ENCODE results near the gene IL18. TPM values are rescaled to one million over a fixed set of nuclear protein-coding genes. Genes with fewer than 3 reads are reported as not detected.

IL18 gene
- total RNA-seq, 1 donor from 2014 or later, result not detected

DNA sequence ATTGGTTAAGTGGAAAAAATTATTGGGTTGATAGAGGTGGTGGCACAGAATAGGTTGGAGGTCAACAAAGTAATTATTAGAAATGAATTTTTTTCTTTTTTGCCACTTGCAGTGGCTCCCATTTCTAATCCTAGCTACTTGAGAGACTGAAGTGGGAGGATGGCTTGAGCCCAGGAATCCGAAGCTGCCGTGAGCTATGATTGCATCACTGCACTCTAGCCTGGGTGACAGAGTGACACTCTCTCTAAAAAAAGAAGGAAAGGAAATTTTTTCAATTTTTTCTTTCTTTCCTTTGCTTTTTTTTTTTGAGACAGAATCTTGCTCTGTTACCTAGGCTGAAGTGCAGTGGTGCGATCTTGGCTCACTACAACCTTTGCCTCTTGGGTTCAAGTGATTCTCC, 9.3 kb upstream of the IL18 start:
- Mint-ChIP-seq H3K4me3 (ENCODE audit: unreplicated experiment) (no peak overlapping the region), H3K27me3 (ENCODE audit: unreplicated experiment) (no peaks in the 10 kb centered on the region), H3K36me3 (ENCODE audit: unreplicated experiment) (no peaks in the 10 kb centered on the region), H3K4me1 (ENCODE audit: low read depth, unreplicated experiment) (no peaks in the 10 kb centered on the region), H3K27ac (ENCODE audit: unreplicated experiment) (no peak overlapping the region), H3K9me3 (ENCODE audit: unreplicated experiment) (no peaks in the 10 kb centered on the region)
- DNase-seq, result no peak
- TF ChIP-seq, protein P1, sequence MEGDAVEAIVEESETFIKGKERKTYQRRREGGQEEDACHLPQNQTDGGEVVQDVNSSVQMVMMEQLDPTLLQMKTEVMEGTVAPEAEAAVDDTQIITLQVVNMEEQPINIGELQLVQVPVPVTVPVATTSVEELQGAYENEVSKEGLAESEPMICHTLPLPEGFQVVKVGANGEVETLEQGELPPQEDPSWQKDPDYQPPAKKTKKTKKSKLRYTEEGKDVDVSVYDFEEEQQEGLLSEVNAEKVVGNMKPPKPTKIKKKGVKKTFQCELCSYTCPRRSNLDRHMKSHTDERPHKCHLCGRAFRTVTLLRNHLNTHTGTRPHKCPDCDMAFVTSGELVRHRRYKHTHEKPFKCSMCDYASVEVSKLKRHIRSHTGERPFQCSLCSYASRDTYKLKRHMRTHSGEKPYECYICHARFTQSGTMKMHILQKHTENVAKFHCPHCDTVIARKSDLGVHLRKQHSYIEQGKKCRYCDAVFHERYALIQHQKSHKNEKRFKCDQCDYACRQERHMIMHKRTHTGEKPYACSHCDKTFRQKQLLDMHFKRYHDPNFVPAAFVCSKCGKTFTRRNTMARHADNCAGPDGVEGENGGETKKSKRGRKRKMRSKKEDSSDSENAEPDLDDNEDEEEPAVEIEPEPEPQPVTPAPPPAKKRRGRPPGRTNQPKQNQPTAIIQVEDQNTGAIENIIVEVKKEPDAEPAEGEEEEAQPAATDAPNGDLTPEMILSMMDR (IDR thresholded peaks at IDR 0.05; ENCODE audit: partially characterized antibody, unreplicated experiment), result no peak

DNA sequence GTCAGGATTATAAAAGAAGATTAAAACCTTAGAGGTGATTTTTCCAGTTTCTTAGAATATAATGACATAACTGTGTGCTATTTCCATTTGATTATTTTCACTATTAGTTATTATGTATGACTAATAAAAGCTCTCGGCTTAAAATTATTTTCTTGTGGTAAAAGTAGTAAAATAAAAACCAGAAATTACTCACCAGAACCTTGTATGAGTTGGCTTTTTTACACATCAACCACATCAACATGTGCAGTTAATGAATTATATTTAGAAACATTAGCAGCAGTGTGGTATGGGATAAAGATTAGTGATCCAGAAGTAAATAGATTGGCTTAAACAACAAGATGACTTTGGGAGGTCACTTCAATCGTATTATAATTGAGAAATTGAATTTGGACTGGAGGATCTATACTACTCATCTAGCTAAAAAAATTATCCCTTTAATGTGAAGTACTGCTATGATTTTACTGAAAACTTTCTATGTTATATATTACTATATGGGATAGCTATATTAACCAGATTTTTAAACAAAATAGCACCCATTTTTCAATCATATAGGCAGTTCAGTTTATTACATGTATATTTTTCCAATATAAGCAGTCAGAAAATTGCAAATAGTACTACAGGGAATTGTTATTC, 8.6 kb upstream of the IL18 start:
- DNase-seq, result no peak
- no peaks in the 10 kb centered on the region for H3K36me3 Mint-ChIP-seq (ENCODE audit: unreplicated experiment)
- no peak overlapping the region for H3K4me3 Mint-ChIP-seq (ENCODE audit: unreplicated experiment)
- no peaks in the 10 kb centered on the region for H3K27me3 Mint-ChIP-seq (ENCODE audit: unreplicated experiment)
- no peaks in the 10 kb centered on the region for H3K4me1 Mint-ChIP-seq (ENCODE audit: low read depth, unreplicated experiment)
- no peaks in the 10 kb centered on the region for H3K9me3 Mint-ChIP-seq (ENCODE audit: unreplicated experiment)
- TF ChIP-seq, protein P1 (IDR thresholded peaks at IDR 0.05; ENCODE audit: partially characterized antibody, unreplicated experiment), result no peak
- no peak overlapping the region for H3K27ac Mint-ChIP-seq (ENCODE audit: unreplicated experiment)

DNA sequence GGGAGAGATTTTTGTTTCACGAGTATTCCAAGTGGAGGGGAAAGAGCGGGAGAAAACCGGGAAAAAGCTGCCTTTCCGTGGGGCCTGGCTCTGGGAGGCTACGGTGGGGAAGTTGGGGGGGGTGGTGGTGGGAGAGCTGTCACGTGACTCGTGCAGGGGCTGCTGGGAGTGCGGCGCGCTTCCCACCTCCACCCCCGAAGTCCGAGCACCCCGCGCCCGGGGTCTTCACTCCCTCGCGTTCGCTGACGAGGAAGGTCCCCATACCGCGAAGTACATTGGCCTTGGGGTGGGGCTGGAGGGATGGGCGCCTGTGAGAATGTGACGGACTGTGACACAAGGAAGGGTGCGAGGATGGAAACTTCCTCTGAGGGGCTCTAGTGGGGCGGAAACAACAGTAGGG, 3.3 kb upstream of the IL18 start, which contains the start of gene TEX12:
Gene TEX12, plus strand, starts transcription at position 228 of the 400 bp plus-strand sequence. CDS start 1,897 bp downstream, outside the sequence.
- TF ChIP-seq, protein P1 (IDR thresholded peaks at IDR 0.05; ENCODE audit: partially characterized antibody, unreplicated experiment), result no peak
- Mint-ChIP-seq H3K4me1 (ENCODE audit: low read depth, unreplicated experiment) (no peaks in the 10 kb centered on the region), H3K36me3 (ENCODE audit: unreplicated experiment) (no peaks in the 10 kb centered on the region), H3K4me3 (ENCODE audit: unreplicated experiment) (no peak within 1 kb of the TSS), H3K9me3 (ENCODE audit: unreplicated experiment) (no peaks in the 10 kb centered on the region), H3K27ac (ENCODE audit: unreplicated experiment) (no peak within 1 kb of the TSS), H3K27me3 (ENCODE audit: unreplicated experiment) (no peaks in the 10 kb centered on the region)
- DNase-seq, result no peak

DNA sequence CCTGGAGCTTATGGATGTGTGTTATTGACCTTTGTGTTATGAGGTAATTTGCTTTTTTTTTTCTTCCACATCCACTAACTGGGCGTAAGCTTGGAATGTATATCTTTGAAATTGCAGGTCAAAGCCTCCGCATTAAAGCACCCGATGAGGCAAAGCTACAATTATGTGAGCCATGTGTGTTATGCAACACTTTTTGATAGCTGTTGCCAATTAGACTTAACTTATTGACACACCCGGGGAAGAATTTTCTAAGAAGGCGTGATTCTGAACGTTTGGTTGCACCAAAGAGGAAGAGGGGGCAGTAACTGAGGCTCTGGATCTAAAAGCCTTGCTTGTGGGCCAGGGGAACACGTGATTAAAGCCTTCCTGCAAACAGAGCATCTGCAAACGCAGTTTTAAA, 2.7 kb upstream of the IL18 start:
- no peaks in the 10 kb centered on the region for H3K36me3 Mint-ChIP-seq (ENCODE audit: unreplicated experiment)
- H3K4me1 Mint-ChIP-seq (ENCODE audit: low read depth, unreplicated experiment), result no peaks in the 10 kb centered on the region
- TF ChIP-seq, protein P1 (IDR thresholded peaks at IDR 0.05; ENCODE audit: partially characterized antibody, unreplicated experiment), result no peak
- no peaks in the 10 kb centered on the region for H3K27me3 Mint-ChIP-seq (ENCODE audit: unreplicated experiment)
- no peaks in the 10 kb centered on the region for H3K9me3 Mint-ChIP-seq (ENCODE audit: unreplicated experiment)
- H3K4me3 Mint-ChIP-seq (ENCODE audit: unreplicated experiment), result no peak overlapping the region
- no peak for DNase-seq
- no peak overlapping the region for H3K27ac Mint-ChIP-seq (ENCODE audit: unreplicated experiment)

DNA sequence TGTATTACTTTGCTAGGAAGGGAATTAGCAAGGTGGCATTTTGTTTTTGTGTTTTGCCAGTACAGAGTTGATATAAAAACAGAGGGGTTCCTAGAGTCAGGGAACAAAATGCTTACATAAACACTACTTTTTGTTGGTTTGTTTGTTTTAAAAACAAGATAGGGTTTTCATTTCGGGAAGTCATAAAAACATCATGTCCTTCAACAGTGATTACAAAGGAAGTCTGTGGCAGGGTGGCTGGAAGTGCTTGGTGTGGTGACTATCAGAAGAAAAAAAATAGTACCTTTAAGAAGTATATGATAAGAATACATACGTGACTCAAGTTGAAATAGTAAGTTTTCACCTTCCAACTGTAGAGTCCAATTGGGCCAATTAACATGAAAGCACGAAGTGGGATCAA, 1.2 kb upstream of the IL18 start:
- Mint-ChIP-seq H3K4me3 (ENCODE audit: unreplicated experiment) (no peak overlapping the region), H3K27ac (ENCODE audit: unreplicated experiment) (no peak overlapping the region), H3K4me1 (ENCODE audit: low read depth, unreplicated experiment) (no peaks in the 10 kb centered on the region), H3K36me3 (ENCODE audit: unreplicated experiment) (no peaks in the 10 kb centered on the region), H3K9me3 (ENCODE audit: unreplicated experiment) (no peaks in the 10 kb centered on the region), H3K27me3 (ENCODE audit: unreplicated experiment) (peaks cover 3% of the 10 kb centered on the region)
- no peak for DNase-seq
- TF ChIP-seq, protein P1 (IDR thresholded peaks at IDR 0.05; ENCODE audit: partially characterized antibody, unreplicated experiment), result no peak
